Vagina (tissue), 2 donors: ENCODE results near the gene DLX6. TPM values are rescaled to one million over a fixed set of nuclear protein-coding genes. Genes with fewer than 3 reads are reported as not detected.

Experiments
- DNase-seq, 2 donors: peaks; one replicate each; pipeline ENCODE4 v3.0.0-alpha.2; 2017; ENCODE audit errors: extremely low spot score in 2 of 2
- H3K27ac ChIP-seq: fragments of 200-600 bp; sonication (generic); one replicate; pipeline ENCODE4 v1.5.1; 2019
- H3K27me3 ChIP-seq: fragments of 200-600 bp; sonication (generic); one replicate; pipeline ENCODE4 v1.5.1; 2019
- H3K36me3 ChIP-seq, 2 donors: fragments of 200-600 bp; sonication (generic); one replicate each; pipeline ENCODE4 v1.5.1; 2017 to 2019
- H3K4me1 ChIP-seq: fragments of 200-600 bp; sonication (generic); one replicate; pipeline ENCODE4 v1.5.1; 2019
- H3K4me3 ChIP-seq, 2 donors: fragments of 200-600 bp; sonication (generic); 1 replicate in 1 of 2; 2 replicates in 1 of 2; pipeline ENCODE4 v1.5.1; 2016 to 2019
- H3K9me3 ChIP-seq: fragments of 200-600 bp; sonication (generic); one replicate; pipeline ENCODE4 v1.5.1; 2019
- POLR2A ChIP-seq, 2 donors: fragments of 450-650 bp; IDR thresholded peaks; one replicate each; pipeline ENCODE4 v1.6.1; 2017; ENCODE audit warnings: antibody characterized with exemption in 2 of 2, mild to moderate bottlenecking in 2 of 2, moderate library complexity in 2 of 2
- POLR2AphosphoS5 ChIP-seq, 2 donors: sonication (generic); formaldehyde crosslinking; IDR thresholded peaks; one replicate each; pipeline ENCODE4 v1.9.0; 2017; ENCODE audit warnings: antibody characterized with exemption in 2 of 2, mild to moderate bottlenecking in 2 of 2, low read depth in 1 of 2; ENCODE audit not compliant: insufficient read depth in 1 of 2
- intact Hi-C: fragments of 100-400 bp; cut with DNase I; formaldehyde crosslinking; loops from one replicate; pipeline ENCODE4 v1.15.1; 2023
- total RNA-seq: library from RNA; depleted of rRNA; stranded (reverse); fragments of >200 nt; gene quantifications from one replicate; pipeline ENCODE4 v1.2.3, GENCODE V29; 2016
- TF ChIP-seq, protein P1 (sequence below), 3 experiments: fragments of 450-650 bp in 2 of 3; fragments of 200-600 bp in 1 of 3; sonication (generic) in 1 of 3; IDR thresholded peaks; one replicate each; pipeline ENCODE4 v1.5.1; 2017 to 2019; ENCODE audit warnings: antibody characterized with exemption in 3 of 3, mild to moderate bottlenecking in 2 of 3, moderate library complexity in 2 of 3

DLX6 gene
- total RNA-seq, 1 donor from 2014 or later: not detected

DNA sequence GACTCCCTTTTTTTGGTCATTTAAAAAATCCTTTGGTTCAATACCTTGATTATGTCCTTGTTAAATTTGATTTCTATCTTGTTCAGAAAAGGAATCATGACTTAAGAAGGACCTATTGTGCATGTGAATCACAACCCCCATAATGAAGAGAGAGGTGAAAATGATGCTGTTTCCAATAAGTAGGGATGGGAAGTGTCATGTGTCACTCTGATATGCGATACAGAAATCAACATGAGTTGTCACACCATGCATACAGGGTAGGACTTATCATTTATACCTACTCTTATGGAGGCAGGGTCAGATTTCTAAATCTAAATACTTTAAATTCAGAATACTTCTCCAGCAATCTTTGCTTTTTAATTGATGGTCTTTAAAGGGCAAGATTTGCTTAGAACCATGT is 19.4 kb upstream of the DLX6 start:
- H3K4me1 ChIP-seq: no peaks in the 10 kb centered on the region
- H3K27ac ChIP-seq: no peak overlapping the region
- H3K9me3 ChIP-seq: no peaks in the 10 kb centered on the region
- H3K27me3 ChIP-seq: peaks cover 6% of the 10 kb centered on the region
- no peak for DNase-seq
- no peak overlapping the region for H3K4me3 ChIP-seq
- H3K36me3 ChIP-seq: no peaks in the 10 kb centered on the region
- intact Hi-C loops: loop anchor here (2.0 kb wide), 1 partner anchor 27 kb away; no protein-coding TSS in a partner anchor
- TF ChIP-seq, protein P1, sequence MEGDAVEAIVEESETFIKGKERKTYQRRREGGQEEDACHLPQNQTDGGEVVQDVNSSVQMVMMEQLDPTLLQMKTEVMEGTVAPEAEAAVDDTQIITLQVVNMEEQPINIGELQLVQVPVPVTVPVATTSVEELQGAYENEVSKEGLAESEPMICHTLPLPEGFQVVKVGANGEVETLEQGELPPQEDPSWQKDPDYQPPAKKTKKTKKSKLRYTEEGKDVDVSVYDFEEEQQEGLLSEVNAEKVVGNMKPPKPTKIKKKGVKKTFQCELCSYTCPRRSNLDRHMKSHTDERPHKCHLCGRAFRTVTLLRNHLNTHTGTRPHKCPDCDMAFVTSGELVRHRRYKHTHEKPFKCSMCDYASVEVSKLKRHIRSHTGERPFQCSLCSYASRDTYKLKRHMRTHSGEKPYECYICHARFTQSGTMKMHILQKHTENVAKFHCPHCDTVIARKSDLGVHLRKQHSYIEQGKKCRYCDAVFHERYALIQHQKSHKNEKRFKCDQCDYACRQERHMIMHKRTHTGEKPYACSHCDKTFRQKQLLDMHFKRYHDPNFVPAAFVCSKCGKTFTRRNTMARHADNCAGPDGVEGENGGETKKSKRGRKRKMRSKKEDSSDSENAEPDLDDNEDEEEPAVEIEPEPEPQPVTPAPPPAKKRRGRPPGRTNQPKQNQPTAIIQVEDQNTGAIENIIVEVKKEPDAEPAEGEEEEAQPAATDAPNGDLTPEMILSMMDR (IDR thresholded peaks at IDR 0.05): no peak
- TF ChIP-seq POLR2AphosphoS5 (IDR thresholded peaks at IDR 0.05; ENCODE audit: insufficient read depth in 1 of 2, low read depth in 1 of 2) (no peak), POLR2A (IDR thresholded peaks at IDR 0.05) (no peak)

- H3K27me3 ChIP-seq: peaks cover 6% of the 10 kb centered on the region
- H3K9me3 ChIP-seq: no peaks in the 10 kb centered on the region
- no peak overlapping the region for H3K4me3 ChIP-seq
- intact Hi-C loops: no loop called here
- H3K4me1 ChIP-seq: no peaks in the 10 kb centered on the region
- TF ChIP-seq, protein P1 (IDR thresholded peaks at IDR 0.05): no peak
- TF ChIP-seq POLR2A (IDR thresholded peaks at IDR 0.05) (no peak), POLR2AphosphoS5 (IDR thresholded peaks at IDR 0.05; ENCODE audit: insufficient read depth in 1 of 2, low read depth in 1 of 2) (no peak)
- H3K27ac ChIP-seq: no peak overlapping the region
- no peak for DNase-seq
- H3K36me3 ChIP-seq: no peaks in the 10 kb centered on the region
Measured at GRCh38 chr7:96986901-96987300, 18.5 kb upstream of the DLX6 start.

GRCh38 chr7:96987719-96988118 is 17.6 kb upstream of the DLX6 start:
- no peak for TF ChIP-seq POLR2AphosphoS5 (IDR thresholded peaks at IDR 0.05; ENCODE audit: insufficient read depth in 1 of 2, low read depth in 1 of 2)
- TF ChIP-seq, protein P1 (IDR thresholded peaks at IDR 0.05): no peak
- TF ChIP-seq POLR2A (IDR thresholded peaks at IDR 0.05): no peak
- no peak for DNase-seq
- peaks cover 12% of the 10 kb centered on the region for H3K27me3 ChIP-seq

GRCh38 chr7:96989241-96989858 is 16.0 kb upstream of the DLX6 start:
- peaks cover 20% of the 10 kb centered on the region for H3K27me3 ChIP-seq
- H3K36me3 ChIP-seq: no peaks in the 10 kb centered on the region
- intact Hi-C loops: no loop called here
- no peak for DNase-seq
- no peak overlapping the region for H3K27ac ChIP-seq
- no peak overlapping the region for H3K4me3 ChIP-seq
- no peaks in the 10 kb centered on the region for H3K9me3 ChIP-seq
- H3K4me1 ChIP-seq: peaks cover 11% of the 10 kb centered on the region
- TF ChIP-seq POLR2AphosphoS5 (IDR thresholded peaks at IDR 0.05; ENCODE audit: insufficient read depth in 1 of 2, low read depth in 1 of 2) (no peak), POLR2A (IDR thresholded peaks at IDR 0.05) (no peak)
- TF ChIP-seq, protein P1 (IDR thresholded peaks at IDR 0.05): no peak

More at GRCh38 chr7:96987719-96988118, 17.6 kb upstream of the DLX6 start:
- H3K36me3 ChIP-seq: no peaks in the 10 kb centered on the region
- H3K4me3 ChIP-seq: no peak overlapping the region
- peaks cover 5% of the 10 kb centered on the region for H3K4me1 ChIP-seq
- no peak overlapping the region for H3K27ac ChIP-seq
- intact Hi-C loops: no loop called here
- H3K9me3 ChIP-seq: no peaks in the 10 kb centered on the region

DNA sequence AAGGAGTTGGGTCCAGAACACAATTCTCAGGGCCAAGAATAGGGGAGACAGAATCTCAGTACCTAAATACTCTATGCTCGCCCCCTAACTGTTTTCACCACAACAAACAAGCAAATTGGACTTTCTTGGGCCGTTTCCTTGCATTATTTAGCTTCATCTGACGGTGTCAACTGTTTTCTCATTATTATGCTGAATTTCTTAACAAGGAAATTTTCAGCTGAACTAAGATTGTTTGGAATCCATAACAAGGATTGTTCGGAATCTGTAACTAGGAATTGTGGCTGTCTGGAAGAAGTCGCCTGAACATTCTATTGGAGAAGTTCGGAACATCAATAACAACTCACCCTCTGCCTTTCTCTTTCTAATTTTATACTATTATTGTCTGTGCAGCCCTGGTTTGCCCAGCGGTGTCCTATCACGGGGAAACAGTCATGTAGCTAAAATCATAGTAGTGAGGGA is 15.5 kb upstream of the DLX6 start:
- intact Hi-C loops: no loop called here
- Histone ChIP-seq H3K27me3 (peaks cover 20% of the 10 kb centered on the region), H3K9me3 (no peaks in the 10 kb centered on the region), H3K4me1 (peaks cover 11% of the 10 kb centered on the region), H3K36me3 (no peaks in the 10 kb centered on the region), H3K4me3 (no peak overlapping the region), H3K27ac (no peak overlapping the region)
- TF ChIP-seq POLR2A (IDR thresholded peaks at IDR 0.05) (no peak), POLR2AphosphoS5 (IDR thresholded peaks at IDR 0.05; ENCODE audit: insufficient read depth in 1 of 2, low read depth in 1 of 2) (no peak)
- TF ChIP-seq, protein P1 (IDR thresholded peaks at IDR 0.05): no peak
- no peak for DNase-seq
